GM23338 (cell line): ENCODE measurements around the gene CHRNB2.

ENCODE experiments used
- EZH2 ChIP-seq: fragments of 200-600 bp; sonication (generic); IDR thresholded peaks from one replicate; pipeline ENCODE4 v1.8.0; 2017; ENCODE audit warnings: antibody characterized with exemption, mild to moderate bottlenecking, low read depth; ENCODE audit not compliant: unreplicated experiment
- EZH2phosphoT487 ChIP-seq: fragments of 200-600 bp; sonication (generic); IDR thresholded peaks from one replicate; pipeline ENCODE4 v1.8.1; 2018; ENCODE audit warnings: antibody characterized with exemption; ENCODE audit not compliant: unreplicated experiment
- POLR2AphosphoS5 ChIP-seq: IDR thresholded peaks from 2 replicates; pipeline ENCODE4 v1.6.1; 2016; ENCODE audit warnings: antibody characterized with exemption, low read depth
- STAT1 ChIP-seq: IDR thresholded peaks from one replicate; pipeline ENCODE4 v1.6.1; 2016; ENCODE audit warnings: antibody characterized with exemption; ENCODE audit not compliant: unreplicated experiment
- ZNF114 ChIP-seq: fragments of 250-450 bp; sonication (Bioruptor Pico); IDR thresholded peaks from 2 replicates; pipeline ENCODE4 v1.5.0; 2020; ENCODE audit warnings: mild to moderate bottlenecking, moderate library complexity
- TF ChIP-seq, protein P1 (sequence below), 2 experiments: fragments of 200-600 bp in 1 of 2; sonication (generic) in 1 of 2; conservative IDR thresholded peaks; 2 replicates each; pipeline versions ENCODE4 v1.5.1 to v1.6.1; 2016 to 2017; ENCODE audit warnings: antibody characterized with exemption in 2 of 2, low read depth in 2 of 2, mild to moderate bottlenecking in 2 of 2, moderate library complexity in 1 of 2
- TF ChIP-seq, protein P2 (sequence below): IDR thresholded peaks from 2 replicates; pipeline ENCODE4 v1.6.1; 2016; ENCODE audit warnings: antibody characterized with exemption
- TF ChIP-seq, protein P3 (sequence below): IDR thresholded peaks from one replicate; pipeline ENCODE4 v1.6.1; 2018; ENCODE audit warnings: antibody characterized with exemption; ENCODE audit not compliant: unreplicated experiment

DNA sequence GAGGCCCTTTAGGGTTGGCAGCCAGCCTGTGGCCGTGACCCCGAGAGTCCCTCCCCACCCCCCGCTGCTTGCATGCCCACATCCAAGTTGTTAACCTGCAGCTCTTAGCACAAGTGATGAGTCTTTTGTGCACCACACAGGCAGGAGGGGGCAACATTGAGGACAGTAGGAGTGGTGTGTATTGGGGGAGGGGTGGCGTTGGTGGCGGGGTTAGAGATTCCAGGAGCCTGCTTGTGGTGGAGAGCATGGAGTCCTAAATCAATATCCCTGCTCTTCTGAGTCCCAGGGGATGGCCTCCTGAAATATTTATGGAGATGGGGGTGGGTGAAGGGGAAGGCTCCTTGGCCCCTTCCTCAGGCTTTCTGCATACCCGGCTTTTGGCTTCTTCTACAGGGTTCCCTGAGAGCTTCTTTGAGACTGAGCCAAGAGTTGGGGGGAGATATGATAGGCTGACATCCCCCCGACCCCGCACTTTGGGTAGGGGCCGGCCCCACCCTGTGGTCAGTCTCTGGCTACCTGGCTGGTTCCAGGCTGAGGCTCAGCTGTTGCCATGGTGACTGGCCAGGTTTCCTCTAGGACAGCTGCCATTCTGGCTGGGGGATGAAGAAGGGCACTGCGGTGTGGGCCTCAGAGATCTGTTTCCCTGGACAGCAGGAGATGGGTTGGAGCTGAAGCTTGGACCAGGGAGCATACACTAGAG is 5.0 kb downstream of the CHRNB2 start:
- TF ChIP-seq STAT1 = no peak
- TF ChIP-seq, protein P1, sequence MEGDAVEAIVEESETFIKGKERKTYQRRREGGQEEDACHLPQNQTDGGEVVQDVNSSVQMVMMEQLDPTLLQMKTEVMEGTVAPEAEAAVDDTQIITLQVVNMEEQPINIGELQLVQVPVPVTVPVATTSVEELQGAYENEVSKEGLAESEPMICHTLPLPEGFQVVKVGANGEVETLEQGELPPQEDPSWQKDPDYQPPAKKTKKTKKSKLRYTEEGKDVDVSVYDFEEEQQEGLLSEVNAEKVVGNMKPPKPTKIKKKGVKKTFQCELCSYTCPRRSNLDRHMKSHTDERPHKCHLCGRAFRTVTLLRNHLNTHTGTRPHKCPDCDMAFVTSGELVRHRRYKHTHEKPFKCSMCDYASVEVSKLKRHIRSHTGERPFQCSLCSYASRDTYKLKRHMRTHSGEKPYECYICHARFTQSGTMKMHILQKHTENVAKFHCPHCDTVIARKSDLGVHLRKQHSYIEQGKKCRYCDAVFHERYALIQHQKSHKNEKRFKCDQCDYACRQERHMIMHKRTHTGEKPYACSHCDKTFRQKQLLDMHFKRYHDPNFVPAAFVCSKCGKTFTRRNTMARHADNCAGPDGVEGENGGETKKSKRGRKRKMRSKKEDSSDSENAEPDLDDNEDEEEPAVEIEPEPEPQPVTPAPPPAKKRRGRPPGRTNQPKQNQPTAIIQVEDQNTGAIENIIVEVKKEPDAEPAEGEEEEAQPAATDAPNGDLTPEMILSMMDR (conservative IDR thresholded peaks at IDR 0.05; ENCODE audit: low read depth in 2 of 2) = no peak
- TF ChIP-seq, protein P2, sequence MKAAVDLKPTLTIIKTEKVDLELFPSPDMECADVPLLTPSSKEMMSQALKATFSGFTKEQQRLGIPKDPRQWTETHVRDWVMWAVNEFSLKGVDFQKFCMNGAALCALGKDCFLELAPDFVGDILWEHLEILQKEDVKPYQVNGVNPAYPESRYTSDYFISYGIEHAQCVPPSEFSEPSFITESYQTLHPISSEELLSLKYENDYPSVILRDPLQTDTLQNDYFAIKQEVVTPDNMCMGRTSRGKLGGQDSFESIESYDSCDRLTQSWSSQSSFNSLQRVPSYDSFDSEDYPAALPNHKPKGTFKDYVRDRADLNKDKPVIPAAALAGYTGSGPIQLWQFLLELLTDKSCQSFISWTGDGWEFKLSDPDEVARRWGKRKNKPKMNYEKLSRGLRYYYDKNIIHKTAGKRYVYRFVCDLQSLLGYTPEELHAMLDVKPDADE = no peak
- no peak for TF ChIP-seq EZH2phosphoT487
- TF ChIP-seq POLR2AphosphoS5 = no peak
- TF ChIP-seq EZH2 = no peak
- TF ChIP-seq, protein P3, sequence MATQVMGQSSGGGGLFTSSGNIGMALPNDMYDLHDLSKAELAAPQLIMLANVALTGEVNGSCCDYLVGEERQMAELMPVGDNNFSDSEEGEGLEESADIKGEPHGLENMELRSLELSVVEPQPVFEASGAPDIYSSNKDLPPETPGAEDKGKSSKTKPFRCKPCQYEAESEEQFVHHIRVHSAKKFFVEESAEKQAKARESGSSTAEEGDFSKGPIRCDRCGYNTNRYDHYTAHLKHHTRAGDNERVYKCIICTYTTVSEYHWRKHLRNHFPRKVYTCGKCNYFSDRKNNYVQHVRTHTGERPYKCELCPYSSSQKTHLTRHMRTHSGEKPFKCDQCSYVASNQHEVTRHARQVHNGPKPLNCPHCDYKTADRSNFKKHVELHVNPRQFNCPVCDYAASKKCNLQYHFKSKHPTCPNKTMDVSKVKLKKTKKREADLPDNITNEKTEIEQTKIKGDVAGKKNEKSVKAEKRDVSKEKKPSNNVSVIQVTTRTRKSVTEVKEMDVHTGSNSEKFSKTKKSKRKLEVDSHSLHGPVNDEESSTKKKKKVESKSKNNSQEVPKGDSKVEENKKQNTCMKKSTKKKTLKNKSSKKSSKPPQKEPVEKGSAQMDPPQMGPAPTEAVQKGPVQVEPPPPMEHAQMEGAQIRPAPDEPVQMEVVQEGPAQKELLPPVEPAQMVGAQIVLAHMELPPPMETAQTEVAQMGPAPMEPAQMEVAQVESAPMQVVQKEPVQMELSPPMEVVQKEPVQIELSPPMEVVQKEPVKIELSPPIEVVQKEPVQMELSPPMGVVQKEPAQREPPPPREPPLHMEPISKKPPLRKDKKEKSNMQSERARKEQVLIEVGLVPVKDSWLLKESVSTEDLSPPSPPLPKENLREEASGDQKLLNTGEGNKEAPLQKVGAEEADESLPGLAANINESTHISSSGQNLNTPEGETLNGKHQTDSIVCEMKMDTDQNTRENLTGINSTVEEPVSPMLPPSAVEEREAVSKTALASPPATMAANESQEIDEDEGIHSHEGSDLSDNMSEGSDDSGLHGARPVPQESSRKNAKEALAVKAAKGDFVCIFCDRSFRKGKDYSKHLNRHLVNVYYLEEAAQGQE = no peak
- TF ChIP-seq ZNF114 (CRISPR knock-in tag) = no peak
